H9 (cell line): ENCODE results near the gene OR2A12. TPM values are rescaled to one million over a fixed set of nuclear protein-coding genes. Genes with fewer than 3 reads are reported as not detected.

ENCODE experiments used
- DNase-seq: peaks from one replicate; pipeline ENCODE4 v3.0.0-alpha.2; 2017
- H2AFZ ChIP-seq: one replicate; pipeline ENCODE4 v1.6.1; 2013; ENCODE audit warnings: mild to moderate bottlenecking, low read length, control low read depth, moderate library complexity
- H2AK5ac ChIP-seq: 2 replicates; pipeline ENCODE4 v1.6.1; 2013; ENCODE audit warnings: low read length, control low read depth, mixed read lengths; ENCODE audit not compliant: insufficient read length
- H2BK120ac ChIP-seq: one replicate; pipeline ENCODE4 v1.6.1; 2013; ENCODE audit warnings: low read depth, mild to moderate bottlenecking, low read length, control low read depth, inconsistent platforms; ENCODE audit not compliant: poor library complexity, severe bottlenecking
- H2BK12ac ChIP-seq: 2 replicates; pipeline ENCODE4 v1.6.1; 2013; ENCODE audit warnings: low read length, control low read depth, mixed read lengths, low read depth; ENCODE audit not compliant: insufficient read length
- H2BK15ac ChIP-seq: 2 replicates; pipeline ENCODE4 v1.6.1; 2013; ENCODE audit warnings: low read depth, low read length, control low read depth
- H2BK20ac ChIP-seq: one replicate; pipeline ENCODE4 v1.6.1; 2013; ENCODE audit warnings: low read depth, mild to moderate bottlenecking, low read length, control low read depth, inconsistent platforms; ENCODE audit not compliant: poor library complexity, severe bottlenecking
- H2BK5ac ChIP-seq: 2 replicates; pipeline ENCODE4 v1.6.1; 2013; ENCODE audit warnings: low read length, control low read depth, mixed read lengths; ENCODE audit not compliant: insufficient read length
- H3K14ac ChIP-seq: 2 replicates; pipeline ENCODE4 v1.6.1; 2013; ENCODE audit warnings: low read length, control low read depth; ENCODE audit not compliant: insufficient read depth
- H3K18ac ChIP-seq: 2 replicates; pipeline ENCODE4 v1.6.1; 2013; ENCODE audit warnings: low read depth, mild to moderate bottlenecking, mixed read lengths, low read length, control low read depth; ENCODE audit not compliant: insufficient read length
- H3K23ac ChIP-seq: 2 replicates; pipeline ENCODE4 v1.6.1; 2013; ENCODE audit warnings: low read length, control low read depth, mixed read lengths, low read depth; ENCODE audit not compliant: insufficient read length
- H3K23me2 ChIP-seq: 2 replicates; pipeline ENCODE4 v1.6.1; 2013; ENCODE audit warnings: low read depth, mild to moderate bottlenecking, mixed read lengths, low read length, control low read depth; ENCODE audit not compliant: insufficient read length, poor library complexity, severe bottlenecking
- H3K27ac ChIP-seq: 2 replicates; pipeline ENCODE4 v1.5.1; 2013; ENCODE audit warnings: low read length, control low read depth, mixed read lengths, low read depth; ENCODE audit not compliant: insufficient read length
- H3K27me3 ChIP-seq: 2 replicates; pipeline ENCODE4 v1.6.1; 2013; ENCODE audit warnings: low read length, control low read depth, inconsistent platforms; ENCODE audit not compliant: insufficient read depth
- H3K4ac ChIP-seq: 2 replicates; pipeline ENCODE4 v1.6.1; 2013; ENCODE audit warnings: low read depth, mild to moderate bottlenecking, control low read depth, inconsistent platforms, low read length, moderate library complexity
- H3K4me1 ChIP-seq: 2 replicates; pipeline ENCODE4 v1.6.1; 2013; ENCODE audit warnings: low read length, control low read depth, inconsistent platforms; ENCODE audit not compliant: insufficient read depth
- H3K4me2 ChIP-seq: 2 replicates; pipeline ENCODE4 v1.6.1; 2013; ENCODE audit warnings: low read length, control low read depth, mixed read lengths; ENCODE audit not compliant: insufficient read length, insufficient read depth
- H3K56ac ChIP-seq: 2 replicates; pipeline ENCODE4 v1.6.1; 2013; ENCODE audit warnings: low read depth, mild to moderate bottlenecking, mixed read lengths, low read length, control low read depth; ENCODE audit not compliant: insufficient read length
- H3K79me1 ChIP-seq: 2 replicates; pipeline ENCODE4 v1.6.1; 2013; ENCODE audit warnings: low read depth, mild to moderate bottlenecking, moderate library complexity, low read length, control low read depth, inconsistent platforms; ENCODE audit not compliant: insufficient read depth, poor library complexity, severe bottlenecking
- H3K79me2 ChIP-seq: 2 replicates; pipeline ENCODE4 v1.6.1; 2013; ENCODE audit warnings: low read length, control low read depth, inconsistent platforms; ENCODE audit not compliant: insufficient read depth
- H3K9ac ChIP-seq: 2 replicates; pipeline ENCODE4 v1.6.1; 2013; ENCODE audit warnings: low read length, control low read depth, mixed read lengths; ENCODE audit not compliant: insufficient read length; ENCODE audit errors: extremely low read depth
- H3K9me3 ChIP-seq: one replicate; pipeline ENCODE4 v1.6.1; 2013; ENCODE audit warnings: low read depth, low read length, inconsistent platforms; ENCODE audit not compliant: control insufficient read depth
- H3T11ph ChIP-seq: one replicate; pipeline ENCODE4 v1.6.1; 2013; ENCODE audit warnings: mild to moderate bottlenecking, low read length, control low read depth, inconsistent platforms
- H4K20me1 ChIP-seq: one replicate; pipeline ENCODE4 v1.6.1; 2013; ENCODE audit not compliant: control insufficient read depth, insufficient read length, insufficient read depth
- H4K5ac ChIP-seq: 2 replicates; pipeline ENCODE4 v1.6.1; 2013; ENCODE audit warnings: low read depth, mild to moderate bottlenecking, mixed read lengths, low read length, control low read depth; ENCODE audit not compliant: insufficient read length
- H4K8ac ChIP-seq: replicated peaks from 2 replicates; pipeline ENCODE4 v1.6.1; 2013; ENCODE audit warnings: low read length, control low read depth, mixed read lengths, low read depth; ENCODE audit not compliant: insufficient read length
- H4K91ac ChIP-seq: 2 replicates; pipeline ENCODE4 v1.6.1; 2013; ENCODE audit warnings: low read depth, mild to moderate bottlenecking, moderate library complexity, mixed read lengths, low read length, control low read depth; ENCODE audit not compliant: insufficient read length
- H3K27ac Mint-ChIP-seq, 3 experiments: 2 replicates in 2 of 3; 3 replicates in 1 of 3; pipeline ENCODE4 v1.8.0; 2020 to 2021; ENCODE audit warnings: mixed read lengths in 3 of 3, mild to moderate bottlenecking in 1 of 3, moderate library complexity in 1 of 3
- H3K27me3 Mint-ChIP-seq: 2 replicates; pipeline ENCODE4 v1.8.0; 2021; ENCODE audit warnings: low read depth, mild to moderate bottlenecking, moderate library complexity, mixed read lengths
- H3K36me3 Mint-ChIP-seq, 3 experiments: 2 replicates in 2 of 3; 3 replicates in 1 of 3; pipeline ENCODE4 v1.8.0; 2020 to 2021; ENCODE audit warnings: low read depth in 3 of 3, mixed read lengths in 3 of 3; ENCODE audit not compliant: insufficient read depth in 1 of 3
- H3K4me1 Mint-ChIP-seq, 2 experiments: 2 replicates each; pipeline ENCODE4 v1.8.0; 2020; ENCODE audit warnings: mixed read lengths in 2 of 2
- H3K4me3 Mint-ChIP-seq, 2 experiments: 2 replicates in 1 of 2; 3 replicates in 1 of 2; pipeline ENCODE4 v1.8.0; 2020 to 2021; ENCODE audit warnings: mild to moderate bottlenecking in 2 of 2, mixed read lengths in 2 of 2, moderate library complexity in 1 of 2
- H3K9me3 Mint-ChIP-seq, 2 experiments: 2 replicates in 1 of 2; 3 replicates in 1 of 2; pipeline ENCODE4 v1.8.0; 2020; ENCODE audit warnings: mild to moderate bottlenecking in 2 of 2, mixed read lengths in 2 of 2, moderate library complexity in 1 of 2
- WGBS: extraction: QIAGEN DNeasy Blood & Tissue Kit; methylation state at CpG from one replicate; pipeline ENCODE4 v1.1.7; 2013; ENCODE audit warnings: missing lambda C conversion rate, low lambda C conversion rate, mixed read lengths; ENCODE audit not compliant: insufficient read length; ENCODE audit errors: extremely low coverage; 5-methylcytosine and 5-hydroxymethylcytosine counted together
- total RNA-seq: library from RNA; stranded (reverse); gene quantifications from 2 replicates; pipeline ENCODE4 v1.2.1, GENCODE V29; 2021
- TF ChIP-seq, protein P1 (sequence below): fragments of 200-600 bp; sonication (generic); conservative IDR thresholded peaks from 3 replicates; pipeline ENCODE4 v1.8.0; 2021; ENCODE audit warnings: antibody characterized with exemption, mild to moderate bottlenecking

The OR2A12 gene
- total RNA-seq, 1 experiment from 2014 or later: not detected

DNA sequence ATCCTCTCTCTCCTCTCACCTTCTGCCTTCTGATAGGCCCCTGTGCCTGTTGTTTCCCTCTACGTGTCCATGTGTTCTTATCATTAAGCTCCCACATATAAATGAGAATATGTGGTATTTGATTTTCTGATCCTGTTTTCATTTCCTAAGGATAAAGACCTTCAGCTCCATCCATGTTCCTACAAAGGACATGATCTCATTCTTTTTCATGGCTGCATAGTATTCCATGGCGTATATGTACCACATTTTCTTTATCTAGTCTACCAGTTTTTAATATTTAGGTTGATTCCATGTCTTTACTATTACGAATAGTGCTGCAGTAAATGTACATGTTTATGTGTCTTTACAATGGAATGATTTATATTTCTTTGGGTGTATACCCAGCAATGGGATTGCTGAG lies 4.6 kb downstream of the OR2A12 start:
- Histone ChIP-seq H3K23ac (no peak overlapping the region), H3K79me2 (no peaks in the 10 kb centered on the region), H2BK12ac (no peak overlapping the region), H4K20me1 (no peaks in the 10 kb centered on the region), H3K4me1 (no peaks in the 10 kb centered on the region), H2AFZ (no peak overlapping the region), H3K9me3 (no peaks in the 10 kb centered on the region), H2BK120ac (no peak overlapping the region), H3K27me3 (no peaks in the 10 kb centered on the region), H2BK15ac (no peak overlapping the region), H2BK5ac (no peak overlapping the region), H3K18ac (no peak overlapping the region), H3K27ac (no peak overlapping the region), H4K8ac (no peak overlapping the region), H3K23me2 (peaks cover 2% of the 10 kb centered on the region), H3K4ac (no peak overlapping the region), H2AK5ac (no peak overlapping the region), H4K5ac (no peak overlapping the region), H3K56ac (no peak overlapping the region), H3T11ph (no peak overlapping the region), H3K79me1 (no peaks in the 10 kb centered on the region), H3K4me2 (no peak overlapping the region), H4K91ac (no peak overlapping the region), H3K9ac (no peak overlapping the region), H2BK20ac (no peak overlapping the region), H3K14ac (no peak overlapping the region)
- WGBS: no CpG with 5 or more reads among the region's 3 CpGs
- H3K4me1 Mint-ChIP-seq: peaks cover 3% of the 10 kb centered on the region in 2 experiments; a peak in 2 of 4 replicates
- H3K36me3 Mint-ChIP-seq: no peaks in the 10 kb centered on the region; a peak in 1 of 7 replicates
- no peak overlapping the region for H3K4me3 Mint-ChIP-seq
- DNase-seq: no peak
- TF ChIP-seq, protein P1, sequence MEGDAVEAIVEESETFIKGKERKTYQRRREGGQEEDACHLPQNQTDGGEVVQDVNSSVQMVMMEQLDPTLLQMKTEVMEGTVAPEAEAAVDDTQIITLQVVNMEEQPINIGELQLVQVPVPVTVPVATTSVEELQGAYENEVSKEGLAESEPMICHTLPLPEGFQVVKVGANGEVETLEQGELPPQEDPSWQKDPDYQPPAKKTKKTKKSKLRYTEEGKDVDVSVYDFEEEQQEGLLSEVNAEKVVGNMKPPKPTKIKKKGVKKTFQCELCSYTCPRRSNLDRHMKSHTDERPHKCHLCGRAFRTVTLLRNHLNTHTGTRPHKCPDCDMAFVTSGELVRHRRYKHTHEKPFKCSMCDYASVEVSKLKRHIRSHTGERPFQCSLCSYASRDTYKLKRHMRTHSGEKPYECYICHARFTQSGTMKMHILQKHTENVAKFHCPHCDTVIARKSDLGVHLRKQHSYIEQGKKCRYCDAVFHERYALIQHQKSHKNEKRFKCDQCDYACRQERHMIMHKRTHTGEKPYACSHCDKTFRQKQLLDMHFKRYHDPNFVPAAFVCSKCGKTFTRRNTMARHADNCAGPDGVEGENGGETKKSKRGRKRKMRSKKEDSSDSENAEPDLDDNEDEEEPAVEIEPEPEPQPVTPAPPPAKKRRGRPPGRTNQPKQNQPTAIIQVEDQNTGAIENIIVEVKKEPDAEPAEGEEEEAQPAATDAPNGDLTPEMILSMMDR: no peak
- no peak overlapping the region for H3K27ac Mint-ChIP-seq
- no peaks in the 10 kb centered on the region for H3K27me3 Mint-ChIP-seq
- peaks cover 0 to 11% of the 10 kb centered on the region in 2 experiments; a peak in 2 of 5 replicates for H3K9me3 Mint-ChIP-seq
